HG02973 (cell line): ENCODE results near the gene MYO7A.

Source experiments
- ATAC-seq: cut with Tn5 transposase; IDR thresholded peaks from one replicate; pipeline ENCODE4 v1.9.1; 2021; ENCODE audit warnings: moderate library complexity; ENCODE audit not compliant: unreplicated experiment

MYO7A gene

GRCh38 chr11:77126861-77127234 is 1.2 kb upstream of the MYO7A start:
- no peak for ATAC-seq

- ATAC-seq: peak; percentile 47
These were observed 673 bp upstream of the MYO7A start for GRCh38 chr11:77127235-77127911.

DNA sequence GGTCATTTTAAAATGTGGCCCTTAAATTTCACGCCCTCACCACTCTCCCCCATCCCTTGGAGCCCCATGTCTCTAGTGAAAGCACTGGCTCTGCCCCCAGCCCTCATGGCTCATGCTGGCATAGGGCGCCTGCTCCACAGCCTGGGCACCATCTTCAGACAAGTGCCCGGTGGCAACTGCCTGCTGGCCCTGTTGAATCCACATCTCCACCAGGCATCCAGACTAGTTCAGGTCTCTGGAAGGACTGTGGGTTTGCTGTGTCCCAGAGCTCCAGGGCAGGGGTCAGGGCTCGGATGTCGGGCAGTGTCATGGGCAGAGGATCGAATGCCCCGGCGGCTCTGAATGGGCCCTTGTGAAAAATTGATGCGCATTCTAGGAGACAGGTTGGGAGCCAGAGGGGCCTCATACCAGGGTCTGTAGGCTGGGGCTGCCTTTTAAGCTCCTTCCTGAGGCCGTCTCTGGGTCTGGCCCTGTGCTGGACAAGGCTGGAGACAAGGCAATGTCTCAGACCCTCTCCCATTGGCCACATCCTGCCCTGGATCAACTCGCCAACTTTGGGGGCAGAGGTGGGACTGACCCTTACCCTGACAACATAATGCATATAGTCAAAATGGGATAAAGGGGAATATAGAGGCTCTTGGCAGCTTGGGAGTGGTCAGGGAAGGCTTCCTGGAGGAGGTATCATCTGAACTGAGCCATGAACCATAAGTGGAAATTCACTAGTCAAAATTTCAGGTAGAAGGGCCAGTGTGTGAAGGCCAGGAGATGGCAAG is 1.2 kb downstream of the MYO7A start:
- ATAC-seq: no peak

- no peak for ATAC-seq
These were observed 2.1 kb downstream of the MYO7A start for GRCh38 chr11:77129842-77130756.

DNA sequence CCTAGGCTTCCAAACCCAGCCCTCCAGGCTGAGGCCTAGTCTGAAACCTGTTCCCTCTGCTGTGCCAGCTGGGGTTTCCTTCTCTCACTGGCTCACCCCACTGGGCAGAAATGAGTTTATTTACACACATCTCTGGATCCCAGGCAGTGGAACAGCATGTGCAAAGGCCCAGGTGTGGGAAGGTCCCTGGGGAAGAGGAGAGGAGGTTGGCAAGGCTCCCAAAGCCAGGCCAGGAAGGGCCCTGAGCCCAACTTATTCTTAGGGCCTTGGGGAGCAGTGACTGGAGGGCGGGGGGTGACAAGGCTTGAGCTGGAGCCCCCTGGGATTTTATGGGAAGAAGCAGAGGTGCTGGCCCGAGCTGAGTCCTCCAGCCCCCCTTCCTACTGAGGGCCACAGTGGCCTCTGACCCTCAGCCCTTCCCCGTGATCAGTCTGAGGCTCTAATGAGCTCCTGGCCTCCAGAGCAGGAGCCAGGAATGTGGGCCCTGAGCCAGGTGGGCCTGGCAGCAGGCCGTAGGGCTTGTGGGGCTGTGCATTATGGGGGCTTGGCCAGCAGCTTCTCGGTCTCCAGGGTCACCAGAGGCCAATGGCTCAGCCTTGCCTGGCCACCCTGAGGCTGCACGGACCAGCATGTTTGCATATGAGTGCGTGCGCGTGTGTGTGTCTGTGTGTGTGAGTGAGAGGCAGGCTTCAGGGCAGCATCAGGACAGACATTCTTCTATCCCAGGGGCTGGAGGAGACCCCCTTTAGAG is 2.9 kb downstream of the MYO7A start:
- ATAC-seq: no peak

DNA sequence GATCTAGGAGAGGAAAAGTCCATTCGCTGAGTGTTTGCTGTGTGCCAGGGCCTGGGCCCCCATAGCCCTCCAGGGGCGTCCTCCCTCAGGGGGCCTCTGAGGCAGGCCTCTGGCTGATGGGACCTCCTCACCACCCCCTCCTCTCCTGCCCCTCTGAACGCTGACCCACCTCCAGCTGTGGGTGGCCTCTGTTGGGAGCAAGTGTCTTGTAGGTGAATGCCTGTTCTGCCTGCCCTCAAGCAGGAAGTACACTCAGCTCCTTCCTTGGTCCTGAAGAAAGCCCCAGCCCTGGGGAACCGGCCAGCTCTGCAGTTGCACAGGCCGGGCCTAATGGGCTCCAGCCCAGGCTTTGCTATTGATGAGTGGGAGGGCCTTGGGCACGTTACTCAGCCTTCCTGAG is 3.5 kb downstream of the MYO7A start:
- no peak for ATAC-seq

DNA sequence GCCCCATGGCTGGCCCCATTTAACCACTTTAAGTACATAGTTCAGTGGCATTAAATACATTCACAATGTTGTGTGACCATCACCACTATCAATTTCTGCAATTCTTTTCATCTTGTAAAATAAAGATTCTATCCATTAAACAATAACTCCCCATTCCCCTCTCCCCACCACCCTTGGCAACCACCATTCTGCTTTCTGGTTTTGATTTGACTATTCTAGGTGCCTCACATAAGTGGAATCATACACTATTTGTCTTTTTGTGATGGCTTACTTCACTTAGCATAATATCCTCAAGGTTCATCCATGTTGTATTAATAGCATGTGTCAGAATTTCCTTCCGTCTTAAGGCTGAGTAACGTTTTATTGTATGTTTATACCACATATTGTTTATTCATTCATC is 7.0 kb downstream of the MYO7A start:
- ATAC-seq: no peak

GRCh38 chr11:77136074-77136473 is 8.0 kb downstream of the MYO7A start:
- ATAC-seq: no peak

- ATAC-seq: no peak
These were observed 8.9 kb downstream of the MYO7A start for GRCh38 chr11:77136784-77137420.

GRCh38 chr11:77137421-77137820 is 9.4 kb downstream of the MYO7A start:
- ATAC-seq: no peak

GRCh38 chr11:77138106-77138649 is 10.1 kb downstream of the MYO7A start:
- ATAC-seq: no peak

- ATAC-seq: no peak
These were observed 11.2 kb downstream of the MYO7A start for GRCh38 chr11:77139201-77139600.

- ATAC-seq: no peak
These were observed 12.3 kb downstream of the MYO7A start for GRCh38 chr11:77140231-77140851.

- no peak for ATAC-seq
These were observed 13.0 kb downstream of the MYO7A start for GRCh38 chr11:77141034-77141433.

DNA sequence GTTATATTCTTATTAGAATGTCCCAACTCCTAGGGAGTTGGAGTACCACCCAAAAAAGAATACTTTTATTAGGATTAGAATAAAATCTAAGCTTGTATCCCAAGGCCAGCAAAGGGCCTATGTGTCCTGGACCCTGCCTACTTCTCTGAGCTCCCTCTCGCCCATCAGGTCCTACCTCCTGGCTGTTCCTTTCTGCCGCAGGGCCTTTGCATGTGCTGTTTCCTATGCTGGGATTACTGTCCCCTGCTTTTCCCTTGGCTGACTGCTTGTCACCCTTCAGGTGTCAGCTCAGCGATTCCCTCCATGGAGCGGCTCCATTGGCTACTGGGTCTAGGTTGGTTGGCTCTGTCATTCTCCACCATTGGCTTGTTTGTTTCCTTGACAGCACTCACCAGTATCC is 13.4 kb downstream of the MYO7A start:
- no peak for ATAC-seq

DNA sequence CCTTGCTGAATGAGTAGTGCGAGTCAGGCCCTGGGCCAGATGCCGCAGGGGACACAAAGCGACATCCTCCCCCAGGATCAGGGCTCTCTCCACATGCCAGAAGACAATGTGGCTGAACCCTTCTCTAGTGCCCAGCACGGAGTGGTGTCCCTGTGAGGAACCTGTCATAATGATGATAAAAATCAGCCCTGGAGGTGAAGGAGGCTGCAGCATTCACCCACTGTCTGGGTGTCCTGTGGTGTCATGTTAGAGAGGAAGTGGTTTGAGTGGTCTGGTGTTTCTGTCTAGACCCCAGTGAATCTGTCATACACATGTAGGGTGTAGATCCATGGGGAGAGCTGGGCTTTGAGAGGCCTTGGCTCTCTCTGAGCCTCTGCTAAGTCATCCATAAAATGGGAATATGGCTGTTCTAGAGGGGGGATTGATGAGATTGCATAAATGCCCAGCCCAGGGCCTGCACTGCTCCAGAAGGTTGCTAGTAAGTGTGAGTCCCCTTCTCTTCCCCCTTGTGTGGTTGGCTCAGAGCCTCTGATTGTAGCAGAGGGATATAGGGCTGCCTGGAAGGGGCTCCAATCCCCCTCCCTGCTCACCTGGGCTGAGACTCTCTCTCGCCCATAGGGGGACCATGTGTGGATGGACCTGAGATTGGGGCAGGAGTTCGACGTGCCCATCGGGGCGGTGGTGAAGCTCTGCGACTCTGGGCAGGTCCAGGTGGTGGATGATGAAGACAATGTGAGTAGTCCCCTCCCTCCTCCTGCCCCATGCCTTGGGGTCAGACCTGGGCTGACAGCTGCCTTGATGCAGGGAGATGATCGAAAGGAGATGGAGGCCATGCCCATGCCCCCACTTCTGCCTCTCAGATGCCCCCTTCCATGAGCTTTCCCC is 14.3 kb downstream of the MYO7A start:
- ATAC-seq: no peak

GRCh38 chr11:77143405-77144020 is 15.5 kb downstream of the MYO7A start:
- no peak for ATAC-seq

- no peak for ATAC-seq
These were observed 16.3 kb downstream of the MYO7A start for GRCh38 chr11:77144196-77144856.
